Activated B cell treated with CpG ODN at 0.5 μM for 24 hours (primary cell): ENCODE results near the gene MPPED2. TPM values are rescaled to one million over a fixed set of nuclear protein-coding genes. Genes with fewer than 3 reads are reported as not detected.

Experiments
- ATAC-seq: fragments of 200-7000 bp; cut with Tn5 transposase; one replicate; pipeline ENCODE4 v1.10.0; 2021; ENCODE audit warnings: low read depth, mild to moderate bottlenecking, moderate library complexity
- CTCF ChIA-PET: fragments of 350-600 bp; sonication (Branson Sonifier 250); formaldehyde crosslinking; loops from one replicate; lab custom pipeline; 2021; ENCODE audit warnings: antibody characterized with exemption; lab: Charles Lee
- POLR2A ChIA-PET: fragments of 350-600 bp; sonication (Branson Sonifier 250); formaldehyde crosslinking; loops from one replicate; lab custom pipeline; 2021; ENCODE audit warnings: antibody characterized with exemption; lab: Charles Lee
- DNase-seq: peaks from one replicate; pipeline ENCODE4 v3.0.0; 2022
- H3K27ac Mint-ChIP-seq: one replicate; pipeline ENCODE4 v1.8.0; 2020; ENCODE audit warnings: mixed read lengths
- H3K27me3 Mint-ChIP-seq: one replicate; pipeline ENCODE4 v1.8.0; 2021; ENCODE audit warnings: mixed read lengths
- H3K36me3 Mint-ChIP-seq: one replicate; pipeline ENCODE4 v1.8.0; 2021; ENCODE audit warnings: low read depth, mixed read lengths
- H3K4me1 Mint-ChIP-seq: one replicate; pipeline ENCODE4 v1.8.0; 2021; ENCODE audit warnings: mixed read lengths
- H3K4me3 Mint-ChIP-seq: one replicate; pipeline ENCODE4 v1.8.0; 2020; ENCODE audit warnings: mild to moderate bottlenecking, mixed read lengths
- H3K9me3 Mint-ChIP-seq: one replicate; pipeline ENCODE4 v1.8.0; 2020; ENCODE audit warnings: mixed read lengths
- CTCF ChIP-seq: fragments of 200-600 bp; IDR thresholded peaks from one replicate; pipeline ENCODE4 v1.8.0; 2022; ENCODE audit warnings: antibody characterized with exemption, mild to moderate bottlenecking
- intact Hi-C: fragments of 100-400 bp; cut with micrococcal nuclease; formaldehyde crosslinking; loops from one replicate; pipeline ENCODE4 v1.15.1; 2024
- total RNA-seq: library from RNA; stranded (reverse); gene quantifications from 2 replicates; pipeline ENCODE4 v1.2.3, GENCODE V29; 2022

MPPED2 gene
- total RNA-seq, 1 donor from 2014 or later: 1.7 TPM

- intact Hi-C loops: no loop called here
- ChIA-PET POLR2A (no interaction called here), CTCF (no interaction called here)
- no peaks in the 10 kb centered on the region for H3K4me1 Mint-ChIP-seq
- ATAC-seq: no peak
- H3K27me3 Mint-ChIP-seq: no peaks in the 10 kb centered on the region
- no peak for DNase-seq
- H3K36me3 Mint-ChIP-seq: no peaks in the 10 kb centered on the region
- H3K9me3 Mint-ChIP-seq: no peaks in the 10 kb centered on the region
- TF ChIP-seq CTCF: no peak
- H3K27ac Mint-ChIP-seq: no peak overlapping the region
- no peak overlapping the region for H3K4me3 Mint-ChIP-seq
These were observed 100.9 kb downstream of the MPPED2 start for GRCh38 chr11:30485222-30485621.

- Mint-ChIP-seq H3K9me3 (no peaks in the 10 kb centered on the region), H3K4me1 (no peaks in the 10 kb centered on the region), H3K27ac (no peak overlapping the region), H3K4me3 (no peak overlapping the region), H3K36me3 (no peaks in the 10 kb centered on the region), H3K27me3 (no peaks in the 10 kb centered on the region)
- no peak for TF ChIP-seq CTCF
- intact Hi-C loops: no loop called here
- no peak for ATAC-seq
- DNase-seq: no peak
- ChIA-PET CTCF (no interaction called here), POLR2A (no interaction called here)
These were observed 103.1 kb downstream of the MPPED2 start for GRCh38 chr11:30483056-30483455.

- no peak for TF ChIP-seq CTCF
- intact Hi-C loops: no loop called here
- Mint-ChIP-seq H3K27ac (no peak overlapping the region), H3K4me3 (no peak overlapping the region), H3K27me3 (no peaks in the 10 kb centered on the region), H3K36me3 (no peaks in the 10 kb centered on the region), H3K9me3 (no peaks in the 10 kb centered on the region), H3K4me1 (no peaks in the 10 kb centered on the region)
- no peak for DNase-seq
- ATAC-seq: no peak
- ChIA-PET POLR2A (no interaction called here), CTCF (no interaction called here)
These were observed 104.4 kb downstream of the MPPED2 start for GRCh38 chr11:30481796-30482195.

GRCh38 chr11:30481330-30481729 lies 104.8 kb downstream of the MPPED2 start:
- Mint-ChIP-seq H3K9me3 (no peaks in the 10 kb centered on the region), H3K36me3 (no peaks in the 10 kb centered on the region), H3K27ac (no peak overlapping the region), H3K4me3 (no peak overlapping the region), H3K4me1 (no peaks in the 10 kb centered on the region), H3K27me3 (no peaks in the 10 kb centered on the region)
- no peak for TF ChIP-seq CTCF
- ATAC-seq (no peak), DNase-seq (no peak)
- ChIA-PET POLR2A (no interaction called here), CTCF (no interaction called here)
- intact Hi-C loops: no loop called here

- intact Hi-C loops: no loop called here
- CTCF ChIA-PET: no interaction called here
- Mint-ChIP-seq H3K4me1 (no peaks in the 10 kb centered on the region), H3K4me3 (no peak overlapping the region), H3K36me3 (no peaks in the 10 kb centered on the region), H3K27me3 (no peaks in the 10 kb centered on the region), H3K27ac (no peak overlapping the region), H3K9me3 (no peaks in the 10 kb centered on the region)
- POLR2A ChIA-PET: no interaction called here
- TF ChIP-seq CTCF: no peak
- DNase-seq (no peak), ATAC-seq (no peak)
These were observed 106.3 kb downstream of the MPPED2 start for GRCh38 chr11:30479899-30480298.
